A673 (cell line): ENCODE measurements around the gene NTRK1. TPM values are rescaled to one million over a fixed set of nuclear protein-coding genes. Genes with fewer than 3 reads are reported as not detected.

Experiments used
- BruUV-seq: library from RNA; stranded (reverse); fragments of 400-500 nt; replicated peaks from 2 replicates; lab custom pipeline; 2021; lab: Mats Ljungman, UMichigan
- CTCF ChIA-PET: fragments of 300-600 bp; sonication (Branson Sonifier 250); formaldehyde crosslinking; loops from one replicate; lab custom pipeline; 2022; ENCODE audit warnings: antibody characterized with exemption; lab: Charles Lee
- POLR2A ChIA-PET: fragments of 300-600 bp; sonication (Branson Sonifier 250); formaldehyde crosslinking; loops from one replicate; lab custom pipeline; 2022; ENCODE audit warnings: antibody characterized with exemption; ENCODE audit not compliant: low non-redundant PET; lab: Charles Lee
- DNase-seq: peaks from one replicate; pipeline ENCODE4 v3.0.0-alpha.2; 2015; ENCODE audit warnings: low spot score
- H3K27ac ChIP-seq: fragments of 200-600 bp; sonication (generic); 2 replicates; pipeline ENCODE4 v1.5.1; 2016; ENCODE audit warnings: mixed run types, low read depth, mild to moderate bottlenecking, mixed read lengths, antibody characterized with exemption, low read length; ENCODE audit not compliant: poor library complexity, severe bottlenecking
- H3K27me3 ChIP-seq: fragments of 200-600 bp; sonication (generic); replicated peaks from 2 replicates; pipeline ENCODE4 v1.6.1; 2017; ENCODE audit warnings: mixed run types, low read depth, mild to moderate bottlenecking, mixed read lengths, antibody characterized with exemption, low read length; ENCODE audit not compliant: insufficient read depth, poor library complexity
- H3K36me3 ChIP-seq: fragments of 200-600 bp; sonication (generic); 2 replicates; pipeline ENCODE4 v1.6.1; 2016; ENCODE audit warnings: mixed run types, mild to moderate bottlenecking, mixed read lengths, antibody characterized with exemption, low read length; ENCODE audit not compliant: insufficient read depth, poor library complexity, severe bottlenecking
- H3K4me1 ChIP-seq: fragments of 200-600 bp; sonication (generic); 2 replicates; pipeline ENCODE4 v1.6.1; 2017; ENCODE audit warnings: mixed run types, mild to moderate bottlenecking, mixed read lengths, antibody characterized with exemption, low read length; ENCODE audit not compliant: insufficient read depth, poor library complexity, severe bottlenecking
- H3K4me3 ChIP-seq: fragments of 200-600 bp; sonication (generic); 2 replicates; pipeline ENCODE4 v1.5.1; 2016; ENCODE audit warnings: low read depth, mixed run types, mild to moderate bottlenecking, mixed read lengths, low read length; ENCODE audit not compliant: poor library complexity, severe bottlenecking
- H3K9me3 ChIP-seq: fragments of 200-600 bp; sonication (generic); 2 replicates; pipeline ENCODE4 v1.6.1; 2016; ENCODE audit warnings: mixed run types, low read depth, mild to moderate bottlenecking, mixed read lengths, antibody characterized with exemption, low read length; ENCODE audit not compliant: poor library complexity, severe bottlenecking
- EZH2 ChIP-seq: fragments of 200-600 bp; sonication (generic); IDR thresholded peaks from 2 replicates; pipeline ENCODE4 v1.6.1; 2017; ENCODE audit warnings: borderline replicate concordance, low read depth, mild to moderate bottlenecking, mixed read lengths, antibody characterized with exemption, low read length; ENCODE audit not compliant: poor library complexity, severe bottlenecking
- intact Hi-C: fragments of 100-400 bp; cut with micrococcal nuclease; formaldehyde crosslinking; loops from one replicate; pipeline ENCODE4 v1.10.0; 2022; ENCODE audit not compliant: unreplicated experiment
- total RNA-seq: library from RNA; stranded (reverse); gene quantifications from 2 replicates; pipeline ENCODE4 v1.2.3, GENCODE V29; 2021
- TF ChIP-seq, protein P1 (sequence below): fragments of 300-800, 200-600 bp; sonication (generic); conservative IDR thresholded peaks from 2 replicates; pipeline ENCODE4 v1.5.1; 2017; ENCODE audit warnings: low read depth, mild to moderate bottlenecking, antibody characterized with exemption, low read length, moderate library complexity, mixed read lengths

The NTRK1 gene
- total RNA-seq, 1 experiment from 2014 or later: 5.1 TPM

DNA sequence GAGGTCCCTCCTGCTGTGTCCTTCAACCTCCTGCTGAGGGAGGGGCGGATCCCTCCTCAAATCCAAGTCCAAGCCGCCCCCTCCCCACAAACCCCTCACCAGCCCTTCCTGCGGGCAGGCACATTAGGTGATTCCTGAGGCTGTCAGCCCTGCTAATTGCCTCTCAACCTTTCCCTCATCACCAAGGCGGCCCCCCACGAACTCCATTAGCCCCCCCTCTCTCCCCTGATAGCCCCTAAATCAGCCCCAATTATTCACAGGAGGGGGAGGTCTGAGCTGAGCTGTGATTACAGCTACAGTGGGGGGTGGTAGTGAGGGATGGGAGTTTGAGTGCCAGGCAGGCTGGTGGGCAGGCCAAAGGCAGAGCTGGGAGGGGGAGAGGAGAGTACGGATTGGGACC lies 27.1 kb downstream of the NTRK1 start:
- intact Hi-C loops: loop anchor here (2.0 kb wide), 1 partner anchor 21 kb away; no protein-coding TSS in a partner anchor
- TF ChIP-seq EZH2: no peak
- TF ChIP-seq, protein P1, sequence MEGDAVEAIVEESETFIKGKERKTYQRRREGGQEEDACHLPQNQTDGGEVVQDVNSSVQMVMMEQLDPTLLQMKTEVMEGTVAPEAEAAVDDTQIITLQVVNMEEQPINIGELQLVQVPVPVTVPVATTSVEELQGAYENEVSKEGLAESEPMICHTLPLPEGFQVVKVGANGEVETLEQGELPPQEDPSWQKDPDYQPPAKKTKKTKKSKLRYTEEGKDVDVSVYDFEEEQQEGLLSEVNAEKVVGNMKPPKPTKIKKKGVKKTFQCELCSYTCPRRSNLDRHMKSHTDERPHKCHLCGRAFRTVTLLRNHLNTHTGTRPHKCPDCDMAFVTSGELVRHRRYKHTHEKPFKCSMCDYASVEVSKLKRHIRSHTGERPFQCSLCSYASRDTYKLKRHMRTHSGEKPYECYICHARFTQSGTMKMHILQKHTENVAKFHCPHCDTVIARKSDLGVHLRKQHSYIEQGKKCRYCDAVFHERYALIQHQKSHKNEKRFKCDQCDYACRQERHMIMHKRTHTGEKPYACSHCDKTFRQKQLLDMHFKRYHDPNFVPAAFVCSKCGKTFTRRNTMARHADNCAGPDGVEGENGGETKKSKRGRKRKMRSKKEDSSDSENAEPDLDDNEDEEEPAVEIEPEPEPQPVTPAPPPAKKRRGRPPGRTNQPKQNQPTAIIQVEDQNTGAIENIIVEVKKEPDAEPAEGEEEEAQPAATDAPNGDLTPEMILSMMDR: no peak
- H3K4me3 ChIP-seq: no peak overlapping the region
- no peaks in the 10 kb centered on the region for H3K9me3 ChIP-seq
- no peaks in the 10 kb centered on the region for H3K36me3 ChIP-seq
- no peak for DNase-seq
- H3K27ac ChIP-seq: no peak overlapping the region
- no TSS peak for BruUV-seq
- POLR2A ChIA-PET: no interaction called here
- CTCF ChIA-PET: interaction anchor here (1.4 to 5.1 kb wide), 2 partner anchors 161 to 198 kb away, joined by 3 to 33 read pairs; no protein-coding TSS in a partner anchor
- H3K27me3 ChIP-seq: no peaks in the 10 kb centered on the region
- H3K4me1 ChIP-seq: no peaks in the 10 kb centered on the region

DNA sequence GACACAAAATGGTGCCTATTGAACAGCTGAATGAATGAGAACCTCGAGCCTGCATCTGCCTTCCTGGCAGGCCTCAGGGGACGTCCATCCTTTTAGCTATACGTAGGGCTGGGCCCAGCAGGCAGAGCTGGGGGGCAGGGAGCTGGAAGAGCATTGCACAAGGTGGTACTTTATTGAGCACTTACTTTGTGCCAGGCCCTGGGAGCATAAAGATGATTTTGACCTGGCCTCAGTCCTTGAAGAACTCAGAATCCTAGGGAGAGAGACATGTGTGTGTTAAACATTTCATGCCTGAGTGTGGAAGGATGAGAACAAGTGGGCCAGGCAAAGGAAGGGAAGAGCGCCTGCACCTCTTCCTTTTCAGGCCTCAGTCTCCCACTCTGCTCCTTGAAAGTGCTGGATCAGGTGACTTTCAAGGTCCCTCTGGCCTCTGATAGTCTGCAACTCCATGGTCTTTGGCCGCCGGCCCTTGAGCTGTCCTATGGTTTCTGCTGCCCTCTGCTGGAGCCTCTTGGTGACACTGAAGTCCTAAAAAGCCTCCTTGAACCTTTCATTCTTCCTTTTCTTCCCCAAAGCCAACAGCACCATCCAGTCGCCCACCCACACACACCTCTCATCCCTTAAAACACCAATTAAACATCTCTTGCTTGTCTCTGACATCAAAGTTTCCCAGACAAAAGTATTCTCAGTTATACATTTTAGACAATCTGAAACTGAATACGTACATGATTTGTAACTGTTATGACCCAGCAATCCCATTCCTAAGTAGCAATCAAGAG lies 29.3 kb downstream of the NTRK1 start:
- H3K4me3 ChIP-seq: no peak overlapping the region
- no peaks in the 10 kb centered on the region for H3K36me3 ChIP-seq
- H3K27ac ChIP-seq: no peak overlapping the region
- no TSS peak for BruUV-seq
- H3K4me1 ChIP-seq: no peaks in the 10 kb centered on the region
- H3K9me3 ChIP-seq: no peaks in the 10 kb centered on the region
- H3K27me3 ChIP-seq: no peaks in the 10 kb centered on the region
- TF ChIP-seq, protein P1: peak; percentile 91
- TF ChIP-seq EZH2: no peak
- intact Hi-C loops: loop anchor here (1.0 to 10.0 kb wide), 3 partner anchors 164 to 265 kb away; no protein-coding TSS in a partner anchor
- peak; percentile 71 for DNase-seq
- POLR2A ChIA-PET: interaction anchor here (0.5 kb wide), 1 partner anchor 91 kb away, joined by 3 read pairs; no protein-coding TSS in a partner anchor
- CTCF ChIA-PET: interaction anchor here (0.5 to 5.1 kb wide), 14 partner anchors 10 to 224 kb away, joined by 3 to 33 read pairs (median 4); partner anchors contain the start of genes INSRR and NTRK1

DNA sequence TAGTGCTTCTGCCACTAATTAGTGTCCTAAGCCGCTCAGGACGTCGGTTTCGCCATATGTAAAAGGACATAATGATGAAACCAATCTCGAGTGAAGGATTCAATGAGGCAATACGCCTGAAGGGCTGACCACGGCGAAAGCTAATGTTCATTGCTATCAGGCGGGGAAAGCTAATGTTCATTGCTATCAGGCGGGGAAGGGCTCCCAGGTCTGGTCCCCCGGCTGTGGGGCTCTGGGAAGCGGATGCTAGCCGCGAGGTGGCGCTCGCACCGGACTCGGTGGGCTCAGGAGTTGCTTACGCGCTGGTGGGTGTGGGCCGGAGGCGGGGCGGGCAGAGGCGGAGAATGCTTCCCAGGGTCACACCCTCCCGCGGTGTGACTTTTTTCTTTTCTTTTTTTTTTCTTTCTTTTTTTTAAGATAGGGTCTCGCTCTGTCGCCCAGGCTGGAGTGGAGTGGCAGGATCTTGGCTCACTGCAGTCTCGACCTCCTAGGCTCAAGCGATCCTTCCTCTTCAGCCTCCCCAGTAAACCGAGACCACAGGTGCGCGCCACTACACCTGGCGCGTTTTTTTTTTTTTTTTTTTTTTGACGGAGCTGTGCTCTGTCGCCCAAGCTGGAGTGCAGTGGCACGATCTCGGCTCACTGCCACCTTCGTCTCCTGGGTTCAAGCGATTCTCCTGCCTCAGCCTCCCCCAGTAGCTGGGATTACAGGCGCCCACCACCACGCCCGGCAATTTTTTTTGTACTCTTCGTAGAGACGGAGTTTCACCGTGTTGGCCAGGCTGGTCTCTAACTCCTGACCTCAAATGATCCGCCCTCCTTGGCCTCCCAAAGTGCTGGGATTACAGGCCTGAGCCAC lies 31.8 kb downstream of the NTRK1 start:
- BruUV-seq: no TSS peak
- DNase-seq: peak; percentile 93
- Histone ChIP-seq H3K36me3 (no peaks in the 10 kb centered on the region), H3K4me1 (no peaks in the 10 kb centered on the region), H3K4me3 (peak overlapping the region; percentile 29), H3K9me3 (no peaks in the 10 kb centered on the region), H3K27ac (no peak overlapping the region), H3K27me3 (no peaks in the 10 kb centered on the region)
- CTCF ChIA-PET: interaction anchor here (0.6 to 1.5 kb wide), 12 partner anchors 12 to 263 kb away, joined by 3 to 12 read pairs (median 6); no protein-coding TSS in a partner anchor
- intact Hi-C loops: loop anchor here (2.0 to 10.0 kb wide), 2 partner anchors 34 to 262 kb away; no protein-coding TSS in a partner anchor
- POLR2A ChIA-PET: no interaction called here
- TF ChIP-seq, protein P1: peak; percentile 96
- no peak for TF ChIP-seq EZH2
